WTC11 (cell line): Measurements from ENCODE around the gene AUP1.
A peak's percentile ranks its signal among the peaks of the same experiment; 100 is the strongest.

Source experiments
- ESRRA ChIP-seq: sonication (generic); formaldehyde crosslinking; IDR thresholded peaks from 2 replicates; pipeline ENCODE4 v1.8.1; 2022; ENCODE audit warnings: mild to moderate bottlenecking, missing genetic modification reagents, borderline replicate concordance
- FOXJ3 ChIP-seq: sonication (generic); formaldehyde crosslinking; IDR thresholded peaks from 2 replicates; pipeline ENCODE4 v1.9.0; 2021; ENCODE audit warnings: missing genetic modification reagents, mild to moderate bottlenecking, borderline replicate concordance
- HMGA2 ChIP-seq: fragments of 250-450 bp; sonication (Bioruptor Pico); IDR thresholded peaks from 2 replicates; pipeline ENCODE4 v1.4.0; 2021; ENCODE audit warnings: mild to moderate bottlenecking, moderate library complexity
- SMAD4 ChIP-seq: sonication (generic); formaldehyde crosslinking; IDR thresholded peaks from 2 replicates; pipeline ENCODE4 v1.8.0; 2022; ENCODE audit warnings: mild to moderate bottlenecking, missing genetic modification reagents
- SP1 ChIP-seq: sonication (generic); formaldehyde crosslinking; conservative IDR thresholded peaks from 2 replicates; pipeline ENCODE4 v1.8.1; 2022; ENCODE audit warnings: missing genetic modification reagents
- TEAD4 ChIP-seq: sonication (generic); formaldehyde crosslinking; IDR thresholded peaks from 2 replicates; pipeline ENCODE4 v1.8.0; 2022; ENCODE audit warnings: mild to moderate bottlenecking, missing genetic modification reagents
- ZNF423 ChIP-seq: fragments of 250-450 bp; sonication (Bioruptor Pico); IDR thresholded peaks from 2 replicates; pipeline ENCODE4 v2.1.2; 2022; ENCODE audit warnings: mild to moderate bottlenecking, moderate library complexity
- TF ChIP-seq, protein P1 (sequence below): fragments of 200-600 bp; IDR thresholded peaks from 2 replicates; pipeline ENCODE4 v1.8.0; 2022; ENCODE audit warnings: antibody characterized with exemption
- TF ChIP-seq, protein P2 (sequence below): sonication (generic); formaldehyde crosslinking; IDR thresholded peaks from 2 replicates; pipeline ENCODE4 v1.8.1; 2022; ENCODE audit warnings: mild to moderate bottlenecking, missing genetic modification reagents, moderate library complexity, borderline replicate concordance
- TF ChIP-seq, protein P3 (sequence below): fragments of 250-450 bp; sonication (Bioruptor Pico); IDR thresholded peaks from 2 replicates; pipeline ENCODE4 v1.9.0; 2021; ENCODE audit warnings: mild to moderate bottlenecking, borderline replicate concordance
- TF ChIP-seq, protein P4 (sequence below): sonication (generic); formaldehyde crosslinking; IDR thresholded peaks from 2 replicates; pipeline ENCODE4 v1.8.1; 2023; ENCODE audit warnings: mild to moderate bottlenecking, missing genetic modification reagents
- TF ChIP-seq, protein P5 (sequence below): sonication (generic); formaldehyde crosslinking; IDR thresholded peaks from 2 replicates; pipeline ENCODE4 v1.8.0; 2022; ENCODE audit warnings: mild to moderate bottlenecking, missing genetic modification reagents
- TF ChIP-seq, protein P6 (sequence below): sonication (generic); formaldehyde crosslinking; IDR thresholded peaks from 2 replicates; pipeline ENCODE4 v1.8.1; 2023; ENCODE audit warnings: mild to moderate bottlenecking, missing genetic modification reagents

DNA sequence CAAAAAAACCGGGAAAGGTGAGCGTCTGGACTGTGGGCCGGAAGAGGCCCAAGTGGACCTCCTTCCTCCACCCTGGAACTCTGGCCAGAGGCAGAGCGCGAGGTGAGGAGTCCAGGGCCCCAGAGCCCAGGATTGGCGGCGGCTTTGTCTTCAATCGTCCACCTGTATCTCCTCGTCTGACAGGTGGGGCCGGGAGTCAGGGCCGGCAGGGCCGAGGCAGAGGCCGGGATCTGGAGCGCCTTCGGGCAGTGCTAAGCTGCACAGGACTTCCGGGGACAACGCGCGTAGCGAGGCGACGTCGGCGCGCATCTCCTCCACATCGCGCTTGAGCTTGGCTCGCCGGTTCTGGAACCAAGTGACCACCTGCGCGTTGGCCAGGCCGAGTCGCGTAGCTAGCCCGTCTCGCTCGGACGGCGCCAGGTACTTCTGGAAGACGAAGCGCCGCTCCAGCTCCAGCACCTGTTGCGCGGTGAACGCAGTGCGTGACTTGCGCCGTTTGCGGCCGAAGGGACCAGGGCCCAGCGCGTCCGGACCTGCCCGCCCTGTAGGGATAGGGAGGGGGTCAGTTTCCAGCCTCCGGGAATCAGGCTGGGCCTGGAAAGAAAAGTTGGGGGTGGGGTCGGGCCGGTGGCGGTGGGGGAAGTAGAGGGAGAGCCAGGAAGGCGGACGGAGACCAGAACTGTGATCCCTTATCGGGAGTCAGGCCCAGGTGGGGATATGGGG is 31.6 kb downstream of the AUP1 start:
- TF ChIP-seq, protein P1, sequence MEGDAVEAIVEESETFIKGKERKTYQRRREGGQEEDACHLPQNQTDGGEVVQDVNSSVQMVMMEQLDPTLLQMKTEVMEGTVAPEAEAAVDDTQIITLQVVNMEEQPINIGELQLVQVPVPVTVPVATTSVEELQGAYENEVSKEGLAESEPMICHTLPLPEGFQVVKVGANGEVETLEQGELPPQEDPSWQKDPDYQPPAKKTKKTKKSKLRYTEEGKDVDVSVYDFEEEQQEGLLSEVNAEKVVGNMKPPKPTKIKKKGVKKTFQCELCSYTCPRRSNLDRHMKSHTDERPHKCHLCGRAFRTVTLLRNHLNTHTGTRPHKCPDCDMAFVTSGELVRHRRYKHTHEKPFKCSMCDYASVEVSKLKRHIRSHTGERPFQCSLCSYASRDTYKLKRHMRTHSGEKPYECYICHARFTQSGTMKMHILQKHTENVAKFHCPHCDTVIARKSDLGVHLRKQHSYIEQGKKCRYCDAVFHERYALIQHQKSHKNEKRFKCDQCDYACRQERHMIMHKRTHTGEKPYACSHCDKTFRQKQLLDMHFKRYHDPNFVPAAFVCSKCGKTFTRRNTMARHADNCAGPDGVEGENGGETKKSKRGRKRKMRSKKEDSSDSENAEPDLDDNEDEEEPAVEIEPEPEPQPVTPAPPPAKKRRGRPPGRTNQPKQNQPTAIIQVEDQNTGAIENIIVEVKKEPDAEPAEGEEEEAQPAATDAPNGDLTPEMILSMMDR = no peak
- no peak for TF ChIP-seq ZNF423 (CRISPR knock-in tag)
- TF ChIP-seq, protein P2, sequence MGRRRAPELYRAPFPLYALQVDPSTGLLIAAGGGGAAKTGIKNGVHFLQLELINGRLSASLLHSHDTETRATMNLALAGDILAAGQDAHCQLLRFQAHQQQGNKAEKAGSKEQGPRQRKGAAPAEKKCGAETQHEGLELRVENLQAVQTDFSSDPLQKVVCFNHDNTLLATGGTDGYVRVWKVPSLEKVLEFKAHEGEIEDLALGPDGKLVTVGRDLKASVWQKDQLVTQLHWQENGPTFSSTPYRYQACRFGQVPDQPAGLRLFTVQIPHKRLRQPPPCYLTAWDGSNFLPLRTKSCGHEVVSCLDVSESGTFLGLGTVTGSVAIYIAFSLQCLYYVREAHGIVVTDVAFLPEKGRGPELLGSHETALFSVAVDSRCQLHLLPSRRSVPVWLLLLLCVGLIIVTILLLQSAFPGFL (CRISPR knock-in tag) = no peak
- TF ChIP-seq, protein P3, sequence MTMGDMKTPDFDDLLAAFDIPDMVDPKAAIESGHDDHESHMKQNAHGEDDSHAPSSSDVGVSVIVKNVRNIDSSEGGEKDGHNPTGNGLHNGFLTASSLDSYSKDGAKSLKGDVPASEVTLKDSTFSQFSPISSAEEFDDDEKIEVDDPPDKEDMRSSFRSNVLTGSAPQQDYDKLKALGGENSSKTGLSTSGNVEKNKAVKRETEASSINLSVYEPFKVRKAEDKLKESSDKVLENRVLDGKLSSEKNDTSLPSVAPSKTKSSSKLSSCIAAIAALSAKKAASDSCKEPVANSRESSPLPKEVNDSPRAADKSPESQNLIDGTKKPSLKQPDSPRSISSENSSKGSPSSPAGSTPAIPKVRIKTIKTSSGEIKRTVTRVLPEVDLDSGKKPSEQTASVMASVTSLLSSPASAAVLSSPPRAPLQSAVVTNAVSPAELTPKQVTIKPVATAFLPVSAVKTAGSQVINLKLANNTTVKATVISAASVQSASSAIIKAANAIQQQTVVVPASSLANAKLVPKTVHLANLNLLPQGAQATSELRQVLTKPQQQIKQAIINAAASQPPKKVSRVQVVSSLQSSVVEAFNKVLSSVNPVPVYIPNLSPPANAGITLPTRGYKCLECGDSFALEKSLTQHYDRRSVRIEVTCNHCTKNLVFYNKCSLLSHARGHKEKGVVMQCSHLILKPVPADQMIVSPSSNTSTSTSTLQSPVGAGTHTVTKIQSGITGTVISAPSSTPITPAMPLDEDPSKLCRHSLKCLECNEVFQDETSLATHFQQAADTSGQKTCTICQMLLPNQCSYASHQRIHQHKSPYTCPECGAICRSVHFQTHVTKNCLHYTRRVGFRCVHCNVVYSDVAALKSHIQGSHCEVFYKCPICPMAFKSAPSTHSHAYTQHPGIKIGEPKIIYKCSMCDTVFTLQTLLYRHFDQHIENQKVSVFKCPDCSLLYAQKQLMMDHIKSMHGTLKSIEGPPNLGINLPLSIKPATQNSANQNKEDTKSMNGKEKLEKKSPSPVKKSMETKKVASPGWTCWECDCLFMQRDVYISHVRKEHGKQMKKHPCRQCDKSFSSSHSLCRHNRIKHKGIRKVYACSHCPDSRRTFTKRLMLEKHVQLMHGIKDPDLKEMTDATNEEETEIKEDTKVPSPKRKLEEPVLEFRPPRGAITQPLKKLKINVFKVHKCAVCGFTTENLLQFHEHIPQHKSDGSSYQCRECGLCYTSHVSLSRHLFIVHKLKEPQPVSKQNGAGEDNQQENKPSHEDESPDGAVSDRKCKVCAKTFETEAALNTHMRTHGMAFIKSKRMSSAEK (CRISPR knock-in tag) = no peak
- TF ChIP-seq, protein P4, sequence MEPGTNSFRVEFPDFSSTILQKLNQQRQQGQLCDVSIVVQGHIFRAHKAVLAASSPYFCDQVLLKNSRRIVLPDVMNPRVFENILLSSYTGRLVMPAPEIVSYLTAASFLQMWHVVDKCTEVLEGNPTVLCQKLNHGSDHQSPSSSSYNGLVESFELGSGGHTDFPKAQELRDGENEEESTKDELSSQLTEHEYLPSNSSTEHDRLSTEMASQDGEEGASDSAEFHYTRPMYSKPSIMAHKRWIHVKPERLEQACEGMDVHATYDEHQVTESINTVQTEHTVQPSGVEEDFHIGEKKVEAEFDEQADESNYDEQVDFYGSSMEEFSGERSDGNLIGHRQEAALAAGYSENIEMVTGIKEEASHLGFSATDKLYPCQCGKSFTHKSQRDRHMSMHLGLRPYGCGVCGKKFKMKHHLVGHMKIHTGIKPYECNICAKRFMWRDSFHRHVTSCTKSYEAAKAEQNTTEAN = 0 out of 2 replicates have a peak, but pooled peaks have one; percentile 80
- TF ChIP-seq TEAD4 (CRISPR knock-in tag) = no peak
- TF ChIP-seq, protein P5, sequence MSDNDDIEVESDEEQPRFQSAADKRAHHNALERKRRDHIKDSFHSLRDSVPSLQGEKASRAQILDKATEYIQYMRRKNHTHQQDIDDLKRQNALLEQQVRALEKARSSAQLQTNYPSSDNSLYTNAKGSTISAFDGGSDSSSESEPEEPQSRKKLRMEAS = peak; percentile 90
- no peak for TF ChIP-seq FOXJ3 (CRISPR knock-in tag)
- no peak; the same call in 1 of the 2 replicates for TF ChIP-seq SP1
- no peak for TF ChIP-seq HMGA2
- TF ChIP-seq, protein P6, sequence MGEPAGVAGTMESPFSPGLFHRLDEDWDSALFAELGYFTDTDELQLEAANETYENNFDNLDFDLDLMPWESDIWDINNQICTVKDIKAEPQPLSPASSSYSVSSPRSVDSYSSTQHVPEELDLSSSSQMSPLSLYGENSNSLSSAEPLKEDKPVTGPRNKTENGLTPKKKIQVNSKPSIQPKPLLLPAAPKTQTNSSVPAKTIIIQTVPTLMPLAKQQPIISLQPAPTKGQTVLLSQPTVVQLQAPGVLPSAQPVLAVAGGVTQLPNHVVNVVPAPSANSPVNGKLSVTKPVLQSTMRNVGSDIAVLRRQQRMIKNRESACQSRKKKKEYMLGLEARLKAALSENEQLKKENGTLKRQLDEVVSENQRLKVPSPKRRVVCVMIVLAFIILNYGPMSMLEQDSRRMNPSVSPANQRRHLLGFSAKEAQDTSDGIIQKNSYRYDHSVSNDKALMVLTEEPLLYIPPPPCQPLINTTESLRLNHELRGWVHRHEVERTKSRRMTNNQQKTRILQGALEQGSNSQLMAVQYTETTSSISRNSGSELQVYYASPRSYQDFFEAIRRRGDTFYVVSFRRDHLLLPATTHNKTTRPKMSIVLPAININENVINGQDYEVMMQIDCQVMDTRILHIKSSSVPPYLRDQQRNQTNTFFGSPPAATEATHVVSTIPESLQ (CRISPR knock-in tag) = no peak
- TF ChIP-seq ESRRA (CRISPR knock-in tag) = no peak
- no peak for TF ChIP-seq SMAD4
